ENCODE measurements around the gene CDC5L. TPM values are rescaled to one million over a fixed set of nuclear protein-coding genes. Genes with fewer than 3 reads are reported as not detected.

The CDC5L gene
- total RNA-seq, 1 experiment from 2014 or later: 24.6 TPM

- intact Hi-C loops (cut with micrococcal nuclease): no loop called here
- CTCF ChIA-PET: no interaction called here
- Histone ChIP-seq H3K4me3 (replicated peaks in 1 of 2; ENCODE audit: low read depth in 1 of 2, low read length in 2 of 2) (no peak overlapping the region), H3K4me2 (ENCODE audit: low read length) (no peak overlapping the region), H2AFZ (ENCODE audit: low read depth, low read length, poor library complexity, severe bottlenecking) (no peak overlapping the region), H3K9me2 (ENCODE audit: insufficient read depth) (no peaks in the 10 kb centered on the region), H3K27ac (ENCODE audit: low read depth, low read length) (no peak overlapping the region), H3K27me3 (ENCODE audit: insufficient read depth, low read length) (no peaks in the 10 kb centered on the region), H3K4me1 (ENCODE audit: control insufficient read depth in 1 of 2, insufficient read depth in 2 of 2, low read length in 2 of 2) (no peaks in the 10 kb centered on the region), H3K79me2 (ENCODE audit: insufficient read depth, low read length) (no peaks in the 10 kb centered on the region), H3K9me3 (ENCODE audit: control insufficient read depth in 1 of 2, insufficient read depth in 1 of 2, low read depth in 1 of 2, low read length in 2 of 2) (no peaks in the 10 kb centered on the region), H4K20me1 (ENCODE audit: insufficient read depth) (no peaks in the 10 kb centered on the region), H3K9ac (ENCODE audit: low read length) (no peak overlapping the region), H3K36me3 (ENCODE audit: control insufficient read depth in 1 of 2, insufficient read depth in 2 of 2, low read length in 2 of 2) (no peaks in the 10 kb centered on the region)
- BruUV-seq (replicated peaks): no TSS peak
- no peak for TF ChIP-seq CTCF (IDR thresholded peaks at IDR 0.05 in 2 of 3, conservative IDR thresholded peaks at IDR 0.05 in 1 of 3; ENCODE audit: borderline replicate concordance in 1 of 3, insufficient read depth in 1 of 3, low read depth in 2 of 3, low read length in 2 of 3)
- no peak for TF ChIP-seq ATF3 (IDR thresholded peaks at IDR 0.05)
- no peak for TF ChIP-seq YY1 (IDR thresholded peaks at IDR 0.05; ENCODE audit: extremely low read depth, insufficient replicate concordance, low read depth, low read length)
- no peak for TF ChIP-seq CEBPB (IDR thresholded peaks at IDR 0.05; ENCODE audit: low read depth)
- POLR2A ChIA-PET: no interaction called here
- RAD21 ChIA-PET (ENCODE audit: low non-redundant PET in 1 of 2, low total read pairs in 2 of 2, uncharacterized antibody in 2 of 2, unreplicated experiment in 2 of 2): interaction anchor here in 1 of 2 experiments (0.6 kb wide), 1 partner anchor 186 kb away, joined by 3 read pairs; no protein-coding TSS in a partner anchor
- DNase-seq (ENCODE audit: low read depth, low spot score): no peak
- no peak for ATAC-seq
Measured at GRCh38 chr6:44375071-44375470, 12.4 kb upstream of the CDC5L start.

- ChIA-PET CTCF (no interaction called here), RAD21 (ENCODE audit: low non-redundant PET in 1 of 2, low total read pairs in 2 of 2, uncharacterized antibody in 2 of 2, unreplicated experiment in 2 of 2) (no interaction called here), POLR2A (no interaction called here)
- no peaks in the 10 kb centered on the region for H3K9me3 ChIP-seq (ENCODE audit: control insufficient read depth in 1 of 2, insufficient read depth in 1 of 2, low read depth in 1 of 2, low read length in 2 of 2)
- no peaks in the 10 kb centered on the region for H3K4me1 ChIP-seq (ENCODE audit: control insufficient read depth in 1 of 2, insufficient read depth in 2 of 2, low read length in 2 of 2)
- ATAC-seq: no peak
- DNase-seq (ENCODE audit: low read depth, low spot score): no peak
- H3K36me3 ChIP-seq (ENCODE audit: control insufficient read depth in 1 of 2, insufficient read depth in 2 of 2, low read length in 2 of 2): no peaks in the 10 kb centered on the region
- no peak overlapping the region for H3K27ac ChIP-seq (ENCODE audit: low read depth, low read length)
- TF ChIP-seq YY1 (IDR thresholded peaks at IDR 0.05; ENCODE audit: extremely low read depth, insufficient replicate concordance, low read depth, low read length) (no peak), JUND (IDR thresholded peaks at IDR 0.05) (no peak), EZH2 (IDR thresholded peaks at IDR 0.05) (no peak), RAD21 (IDR thresholded peaks at IDR 0.05; ENCODE audit: low read depth) (no peak), EGR1 (IDR thresholded peaks at IDR 0.05; ENCODE audit: low read depth) (no peak), ELF1 (IDR thresholded peaks at IDR 0.05; ENCODE audit: borderline replicate concordance, low read depth) (no peak)
- BruUV-seq (replicated peaks): no TSS peak
- no peak overlapping the region for H3K4me2 ChIP-seq (ENCODE audit: low read length)
- no peak overlapping the region for H2AFZ ChIP-seq (ENCODE audit: low read depth, low read length, poor library complexity, severe bottlenecking)
- H4K20me1 ChIP-seq (ENCODE audit: insufficient read depth): no peaks in the 10 kb centered on the region
- H3K79me2 ChIP-seq (ENCODE audit: insufficient read depth, low read length): no peaks in the 10 kb centered on the region
- intact Hi-C loops (cut with micrococcal nuclease): no loop called here
- H3K9ac ChIP-seq (ENCODE audit: low read length): no peak overlapping the region
- H3K27me3 ChIP-seq (ENCODE audit: insufficient read depth, low read length): no peaks in the 10 kb centered on the region; the same call in 1 of the 2 replicates
- no peaks in the 10 kb centered on the region for H3K9me2 ChIP-seq (ENCODE audit: insufficient read depth)
- no peak overlapping the region for H3K4me3 ChIP-seq (replicated peaks in 1 of 2; ENCODE audit: low read depth in 1 of 2, low read length in 2 of 2)
Measured at GRCh38 chr6:44377484-44377883, 10.0 kb upstream of the CDC5L start.
